Measurements from ENCODE around the gene CDX2.
"Not testable (repeated sequence)": the region's sequence is repeated elsewhere in the genome, so short reads cannot be mapped to it uniquely, and the experiment has no call there.

GRCh38 chr13:27964206-27964605 is 4.9 kb downstream of the CDX2 start:
- not testable (repeated sequence) for TF ChIP-seq CTCF, POLR2AphosphoS5 (IDR thresholded peaks at IDR 0.05)
